Esophagus (tissue), 2 donors: ENCODE results near the gene EEF1AKMT2. TPM values are rescaled to one million over a fixed set of nuclear protein-coding genes. Genes with fewer than 3 reads are reported as not detected.

Source experiments
- H3K27ac ChIP-seq, 2 donors: one replicate each; pipeline ENCODE4 v1.5.1; 2013; ENCODE audit warnings: low read depth in 2 of 2, mild to moderate bottlenecking in 2 of 2, inconsistent platforms in 1 of 2, low read length in 1 of 2, moderate library complexity in 1 of 2
- H3K27me3 ChIP-seq, 2 donors: one replicate each; pipeline ENCODE4 v1.6.1; 2013; ENCODE audit warnings: low read length in 2 of 2, control low read depth in 1 of 2, mild to moderate bottlenecking in 1 of 2; ENCODE audit not compliant: insufficient read depth in 2 of 2, control insufficient read depth in 1 of 2
- H3K36me3 ChIP-seq, 2 donors: one replicate each; pipeline ENCODE4 v1.6.1; 2013; ENCODE audit warnings: low read length in 1 of 2; ENCODE audit not compliant: control insufficient read depth in 2 of 2, insufficient read depth in 2 of 2
- H3K4me1 ChIP-seq, 2 donors: one replicate each; pipeline ENCODE4 v1.6.1; 2013; ENCODE audit warnings: low read length in 1 of 2; ENCODE audit not compliant: control insufficient read depth in 2 of 2, insufficient read depth in 2 of 2
- H3K4me3 ChIP-seq, 2 donors: one replicate each; pipeline ENCODE4 v1.5.1; 2013; ENCODE audit warnings: low read length in 2 of 2, mild to moderate bottlenecking in 2 of 2, low read depth in 1 of 2, moderate library complexity in 1 of 2
- H3K9me3 ChIP-seq, 2 donors: one replicate each; pipeline ENCODE4 v1.6.1; 2013; ENCODE audit warnings: mild to moderate bottlenecking in 2 of 2, low read depth in 1 of 2, low read length in 1 of 2, moderate library complexity in 1 of 2; ENCODE audit not compliant: control insufficient read depth in 2 of 2, insufficient read depth in 1 of 2
- WGBS, 2 donors: extraction: QIAGEN DNeasy Blood & Tissue Kit; methylation state at CpG; one replicate each; pipeline ENCODE4 v1.1.7; 2013; 5-methylcytosine and 5-hydroxymethylcytosine counted together
- polyA plus RNA-seq, 2 donors: library from polyadenylated mRNA; stranded (reverse); fragments of 200-250 nt; gene quantifications; one replicate each; pipeline ENCODE4 v1.2.3, GENCODE V29; 2013
- donor health status: healthy with polysubstance abuse.
- donor health status: Bipolar disorder and iron deficiency.

Gene EEF1AKMT2
- polyA plus RNA-seq, 2 donors: 7.1 to 15.3 TPM

DNA sequence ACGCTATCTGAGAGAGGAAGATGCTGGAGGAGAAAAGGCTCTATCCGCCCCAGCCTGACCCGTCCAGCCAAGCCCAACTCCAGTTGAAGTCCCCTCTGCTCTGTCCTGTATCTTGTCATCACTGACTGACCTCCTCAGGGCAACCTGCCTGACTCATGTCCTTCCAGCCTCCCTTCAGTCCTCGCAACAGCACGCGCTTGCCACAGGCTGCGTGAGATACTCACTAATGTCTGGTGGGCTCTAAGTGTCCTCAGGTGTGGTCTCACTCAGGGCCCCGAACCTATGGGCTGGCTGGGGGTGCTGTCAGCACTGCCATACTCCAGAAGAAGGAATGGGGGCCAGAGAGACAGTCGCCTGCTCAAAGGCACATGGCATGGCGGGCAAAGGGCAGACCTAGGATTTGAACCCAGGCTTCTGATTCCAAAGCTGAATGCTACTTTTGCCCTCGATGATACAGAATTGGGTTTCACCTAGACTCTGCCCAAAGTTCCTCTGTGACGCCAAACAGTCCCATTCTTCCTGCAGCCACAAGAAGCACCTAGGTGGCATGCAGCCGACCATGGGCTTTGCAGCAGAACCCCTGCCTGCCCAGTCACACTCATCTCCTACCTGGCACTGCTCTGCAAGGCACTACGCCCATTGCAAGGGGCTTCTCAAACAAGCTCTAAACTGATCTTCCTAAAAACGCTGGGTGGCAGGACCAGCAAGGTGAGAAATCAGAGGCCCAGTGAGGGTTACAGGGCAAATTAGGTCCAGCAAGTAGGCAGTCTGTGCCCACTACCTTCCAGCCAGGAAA lies 56.0 kb downstream of the EEF1AKMT2 start:
- Histone ChIP-seq H3K27ac (peak overlapping the region; percentile 80), H3K9me3 (no peaks in the 10 kb centered on the region), H3K4me3 (no peak overlapping the region), H3K27me3 (no peaks in the 10 kb centered on the region), H3K36me3 (peaks cover 0 to 6% of the 10 kb centered on the region in 2 donors), H3K4me1 (peaks cover 29 to 56% of the 10 kb centered on the region in 2 donors)
- WGBS, 2 donors: 75 to 78% methylated on average over 15 of the region's 15 CpGs

DNA sequence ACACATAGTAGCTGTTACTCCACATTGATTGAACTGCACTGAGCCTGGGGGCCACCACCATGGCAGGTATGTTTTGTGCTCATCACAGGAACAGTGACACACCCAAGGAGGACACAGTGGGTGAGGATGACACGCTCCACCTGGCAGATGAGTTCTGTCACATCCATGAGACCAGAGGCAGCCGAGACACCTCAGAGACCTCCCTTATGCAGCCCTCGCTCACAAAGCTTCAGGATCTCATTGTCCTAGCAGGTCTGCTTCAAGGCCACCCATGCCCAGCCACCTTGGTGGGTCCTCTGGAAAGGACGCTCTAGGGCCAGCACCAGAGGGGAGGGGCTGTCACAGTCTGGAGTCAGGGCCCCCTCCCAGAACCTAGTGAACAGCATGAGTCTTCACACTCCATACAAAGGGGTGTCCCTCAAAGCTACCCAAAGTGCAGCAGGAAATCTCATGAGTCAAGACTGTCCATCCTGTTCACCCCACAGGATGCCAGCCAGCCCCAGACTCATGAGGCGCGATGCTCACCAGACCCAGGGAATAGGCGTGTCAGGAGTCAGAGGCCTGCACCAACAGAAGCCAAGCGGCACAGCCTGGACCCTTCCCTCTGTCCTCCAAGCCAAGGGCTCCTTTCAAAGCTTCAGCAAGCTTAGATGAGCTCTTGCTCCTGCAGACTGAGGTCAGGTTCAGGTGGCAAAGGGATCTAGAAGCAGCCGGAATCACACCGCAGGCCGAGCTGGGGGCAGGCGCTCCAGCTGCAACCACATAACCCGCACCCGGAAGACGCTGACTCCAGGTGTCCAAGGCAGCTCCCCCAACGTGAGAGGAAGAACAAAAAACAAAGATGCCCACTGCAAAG lies 57.1 kb downstream of the EEF1AKMT2 start:
- peaks cover 0 to 6% of the 10 kb centered on the region in 2 donors for H3K36me3 ChIP-seq
- H3K27me3 ChIP-seq: no peaks in the 10 kb centered on the region
- WGBS, 2 donors: 81 to 86% methylated on average over 16 of the region's 16 CpGs
- peak overlapping the region in 1 of 2 donors; percentile 80 for H3K27ac ChIP-seq
- no peaks in the 10 kb centered on the region for H3K9me3 ChIP-seq
- no peak overlapping the region for H3K4me3 ChIP-seq
- H3K4me1 ChIP-seq: peaks cover 30 to 56% of the 10 kb centered on the region in 2 donors

DNA sequence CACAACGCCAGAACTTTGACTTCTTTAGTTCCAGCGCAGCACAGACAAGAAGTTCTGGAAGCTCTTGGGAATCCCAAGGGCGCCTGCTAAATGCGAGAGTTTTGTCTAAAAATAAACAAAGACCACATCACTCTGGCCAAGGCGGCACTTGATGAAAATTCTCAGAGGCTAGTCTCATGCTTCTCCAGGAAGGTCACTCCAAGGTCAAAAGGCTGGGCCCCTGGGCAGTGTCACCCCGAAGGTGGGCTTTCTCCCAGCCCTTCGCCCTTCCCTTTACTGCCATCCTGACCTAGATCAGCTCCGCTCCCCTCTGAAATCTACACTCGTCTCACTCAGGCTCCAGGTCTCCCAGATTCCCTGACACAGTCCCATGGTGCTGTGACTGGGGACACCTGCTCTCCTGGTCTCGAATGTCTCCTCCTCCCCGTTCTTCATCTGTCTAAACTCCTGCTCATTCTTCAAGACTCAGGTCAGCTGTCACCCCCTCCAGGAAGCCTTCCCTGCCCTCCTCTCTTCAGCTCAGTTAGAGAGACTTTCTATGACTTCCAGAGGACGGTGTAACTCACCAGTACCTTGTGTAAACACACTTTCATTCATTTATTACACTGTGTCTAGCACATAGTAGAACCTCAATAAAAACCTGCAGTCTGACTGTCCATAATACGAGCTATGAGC lies 58.0 kb downstream of the EEF1AKMT2 start:
- Histone ChIP-seq H3K36me3 (peaks cover 0 to 6% of the 10 kb centered on the region in 2 donors), H3K4me1 (peaks cover 31 to 55% of the 10 kb centered on the region in 2 donors), H3K27ac (peak overlapping the region; percentile 75 to 80), H3K4me3 (no peak overlapping the region), H3K9me3 (no peaks in the 10 kb centered on the region), H3K27me3 (no peaks in the 10 kb centered on the region)
- WGBS, 2 donors: 47 to 60% methylated on average over 13 of the region's 13 CpGs

DNA sequence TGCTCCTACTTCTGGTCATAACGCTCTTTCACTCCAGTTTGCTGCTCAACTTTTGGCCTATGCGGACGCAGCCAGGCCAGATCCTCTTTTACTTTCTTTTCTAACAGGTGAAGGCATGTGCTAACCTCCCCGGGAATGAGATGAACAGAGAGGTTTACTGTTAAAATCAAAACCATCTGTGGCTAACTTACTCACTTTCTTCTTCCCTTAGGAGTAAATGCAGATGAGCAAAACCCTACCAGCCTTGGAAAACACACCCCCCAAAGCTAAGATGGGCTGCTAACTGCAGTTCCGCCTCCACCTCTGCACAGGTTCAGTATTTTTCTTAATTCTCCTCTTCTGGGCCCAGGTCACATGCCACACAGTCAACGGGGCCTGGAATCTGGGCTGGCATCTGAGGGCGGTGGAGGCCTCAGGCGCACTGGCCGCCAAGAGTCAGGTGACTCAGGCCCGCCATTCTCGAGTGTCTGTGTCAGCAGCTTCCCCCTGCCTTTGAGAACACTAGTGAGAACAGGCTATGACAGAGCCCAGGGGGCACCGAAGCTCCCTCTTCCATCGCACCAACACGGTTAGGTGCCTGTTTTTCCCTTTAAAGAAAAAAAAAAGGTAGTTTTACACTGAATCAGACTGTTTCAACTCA lies 58.6 kb downstream of the EEF1AKMT2 start:
- H3K4me3 ChIP-seq: no peak overlapping the region
- peaks cover 0 to 6% of the 10 kb centered on the region in 2 donors for H3K36me3 ChIP-seq
- H3K9me3 ChIP-seq: no peaks in the 10 kb centered on the region
- peak overlapping the region; percentile 75 to 80 for H3K27ac ChIP-seq
- H3K27me3 ChIP-seq: no peaks in the 10 kb centered on the region
- WGBS, 2 donors: 28 to 47% methylated on average over 14 of the region's 14 CpGs
- H3K4me1 ChIP-seq: peaks cover 27 to 56% of the 10 kb centered on the region in 2 donors

DNA sequence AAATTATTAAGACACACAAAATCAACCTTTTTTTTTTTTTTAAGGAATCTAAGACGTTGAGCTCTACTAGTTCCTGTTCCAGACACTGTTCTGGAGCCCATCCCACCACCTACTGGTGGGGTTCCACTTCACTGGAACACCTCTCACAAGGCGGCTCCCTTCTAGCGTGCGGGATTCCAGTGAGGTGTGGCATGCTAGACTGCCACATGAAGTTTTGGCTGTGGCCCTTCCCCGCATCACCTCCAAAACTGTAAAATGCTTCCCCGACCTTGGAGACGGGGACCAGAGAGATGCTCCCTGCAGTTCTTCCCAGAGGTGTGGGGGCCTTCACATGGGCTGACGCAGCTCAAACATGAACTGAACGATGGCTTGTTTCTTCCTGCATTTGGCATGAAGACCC lies 60.1 kb downstream of the EEF1AKMT2 start:
- Histone ChIP-seq H3K4me1 (peaks cover 21 to 46% of the 10 kb centered on the region in 2 donors), H3K36me3 (peaks cover 0 to 6% of the 10 kb centered on the region in 2 donors), H3K27ac (peak overlapping the region in 1 of 2 donors; percentile 80), H3K4me3 (no peak overlapping the region), H3K9me3 (no peaks in the 10 kb centered on the region), H3K27me3 (no peaks in the 10 kb centered on the region)
- WGBS, 2 donors: 78 to 80% methylated on average over 9 of the region's 9 CpGs

DNA sequence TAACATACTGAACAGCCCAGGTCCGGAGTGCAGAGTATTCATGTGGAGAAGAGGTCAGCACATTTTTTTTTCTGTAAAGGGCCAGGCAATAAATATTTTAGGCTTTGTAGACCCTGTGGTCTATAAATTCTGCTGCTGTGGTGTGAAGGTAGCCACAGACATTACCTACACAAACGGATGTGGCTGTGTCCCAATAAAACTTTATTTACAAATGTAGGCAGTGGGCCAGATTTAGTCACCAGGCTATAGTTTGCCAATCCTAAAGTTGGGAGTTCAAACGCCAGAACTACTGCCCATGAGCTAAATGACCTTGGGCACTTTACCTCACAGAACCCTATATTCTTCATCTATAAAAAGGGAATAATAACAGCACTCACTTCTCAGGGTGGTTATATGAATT lies 60.9 kb downstream of the EEF1AKMT2 start:
- H3K27ac ChIP-seq: no peak overlapping the region
- H3K36me3 ChIP-seq: peaks cover 0 to 6% of the 10 kb centered on the region in 2 donors
- H3K27me3 ChIP-seq: no peaks in the 10 kb centered on the region
- no peaks in the 10 kb centered on the region for H3K9me3 ChIP-seq
- H3K4me3 ChIP-seq: no peak overlapping the region
- 64 to 65% methylated on average over 3 of the region's 3 CpGs for WGBS, 2 donors
- peaks cover 17 to 39% of the 10 kb centered on the region in 2 donors for H3K4me1 ChIP-seq

DNA sequence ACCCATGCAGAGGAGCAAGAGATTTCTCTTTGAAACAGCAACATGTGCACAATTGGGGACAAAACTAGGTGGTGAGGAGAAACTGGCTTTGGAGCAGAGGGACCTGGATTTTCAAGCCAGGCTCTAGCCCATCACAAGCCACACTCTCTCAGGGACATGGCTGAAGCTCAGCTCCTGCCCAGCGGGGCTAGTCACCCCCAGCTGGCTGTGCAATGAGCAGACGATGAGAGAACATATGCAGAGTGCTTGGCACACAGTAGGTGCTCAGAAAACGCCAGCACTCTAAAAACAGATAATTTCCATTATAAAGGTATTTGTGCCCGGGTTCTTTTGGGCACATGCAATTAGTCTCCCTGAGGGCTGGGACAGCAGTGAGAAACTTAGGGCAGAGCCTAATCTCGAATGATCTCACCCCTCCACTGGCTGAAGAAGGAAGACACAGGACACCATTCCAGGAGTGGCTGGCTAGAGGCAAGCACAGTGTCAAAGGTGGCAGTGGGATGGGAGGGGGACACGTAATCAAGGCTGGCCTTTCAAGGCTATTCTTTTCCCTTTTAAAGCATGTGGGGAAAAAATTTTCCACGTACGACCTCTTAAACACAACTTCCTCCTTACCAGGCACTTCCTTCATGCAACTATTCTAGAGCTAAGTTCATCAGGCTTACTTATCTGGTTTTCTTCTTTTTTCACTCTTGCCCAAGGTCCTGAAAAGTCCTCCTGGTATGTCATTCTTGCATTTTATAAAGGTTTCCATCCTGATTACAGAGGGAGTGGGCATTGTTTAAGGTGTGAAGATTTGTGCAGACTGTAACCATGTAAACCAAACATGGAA lies 62.6 kb downstream of the EEF1AKMT2 start:
- H3K36me3 ChIP-seq: no peaks in the 10 kb centered on the region

DNA sequence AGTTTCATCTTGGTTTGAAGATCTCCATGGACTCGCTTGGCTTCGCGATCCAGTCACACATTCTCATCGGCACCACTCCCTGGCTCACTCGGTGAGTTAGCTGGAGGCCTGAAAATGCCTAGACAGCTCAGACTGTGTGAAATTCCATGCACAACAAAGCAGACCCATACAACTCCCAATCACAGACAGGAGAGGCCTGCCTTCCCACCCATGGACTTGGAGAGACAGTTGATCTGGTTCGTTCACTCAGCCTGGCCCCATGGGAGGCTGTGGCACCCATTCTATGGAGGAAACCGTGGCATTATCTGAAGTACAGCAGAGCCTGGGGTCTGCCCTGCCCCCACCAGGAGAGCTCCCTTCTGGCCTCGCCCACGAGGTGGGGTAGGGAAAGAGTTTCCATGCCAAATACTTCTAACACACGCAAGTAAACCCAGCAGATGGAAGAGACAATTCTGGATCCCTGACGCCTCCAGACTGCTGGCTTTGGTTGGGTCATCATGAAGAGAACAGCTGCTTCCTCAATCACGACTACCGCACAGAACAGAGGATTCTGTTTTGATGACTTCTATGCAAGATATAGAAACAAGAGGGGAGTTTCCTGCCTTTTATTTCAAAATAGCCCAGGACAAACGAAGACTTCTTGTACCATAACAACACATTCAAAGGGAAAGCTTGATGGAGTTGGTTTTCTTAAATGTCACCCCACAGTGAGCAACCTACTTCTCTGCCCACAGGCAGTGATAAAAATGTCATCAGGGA lies 63.4 kb downstream of the EEF1AKMT2 start:
- Histone ChIP-seq H3K27me3 (no peaks in the 10 kb centered on the region), H3K9me3 (no peaks in the 10 kb centered on the region), H3K36me3 (no peaks in the 10 kb centered on the region), H3K27ac (peak overlapping the region; percentile 62 to 84), H3K4me3 (no peak overlapping the region), H3K4me1 (peaks cover 16 to 39% of the 10 kb centered on the region in 2 donors)
- 54 to 55% methylated on average over 14 of the region's 14 CpGs for WGBS, 2 donors

More for the DNA sequence above, 62.6 kb downstream of the EEF1AKMT2 start:
- no peaks in the 10 kb centered on the region for H3K27me3 ChIP-seq
- H3K4me3 ChIP-seq: no peak overlapping the region
- peak overlapping the region; percentile 62 to 75 for H3K27ac ChIP-seq
- H3K9me3 ChIP-seq: no peaks in the 10 kb centered on the region
- WGBS, 2 donors: 56 to 61% methylated on average over 8 of the region's 8 CpGs
- peaks cover 16 to 42% of the 10 kb centered on the region in 2 donors for H3K4me1 ChIP-seq
